Lung (tissue), 12 donors: Measurements from ENCODE around the gene CATSPERD. TPM values are rescaled to one million over a fixed set of nuclear protein-coding genes. Genes with fewer than 3 reads are reported as not detected.

ENCODE experiments used
- ATAC-seq: fragments of 200-7000 bp; cut with Tn5 transposase; one replicate; pipeline ENCODE4 v1.9.1; 2020; ENCODE audit warnings: moderate number of reproducible peaks; ENCODE audit not compliant: insufficient read depth, low FRiP score
- DNase-seq, 3 donors: peaks; one replicate each; pipeline ENCODE4 v3.0.0-alpha.2; 2013 to 2017
- H3K27ac ChIP-seq, 2 donors: one replicate each; pipeline ENCODE4 v1.5.1; 2013; ENCODE audit warnings: mild to moderate bottlenecking in 2 of 2, moderate library complexity in 2 of 2, control low read depth in 1 of 2, inconsistent platforms in 1 of 2, low read depth in 1 of 2, low read length in 1 of 2
- H3K27me3 ChIP-seq, 3 donors: one replicate each; pipeline ENCODE4 v1.5.1; 2013; ENCODE audit warnings: low read length in 2 of 3; ENCODE audit not compliant: control insufficient read depth in 3 of 3, insufficient read depth in 3 of 3
- H3K36me3 ChIP-seq, 4 donors: one replicate each; pipeline ENCODE4 v1.5.1; 2013; ENCODE audit warnings: low read length in 4 of 4, mild to moderate bottlenecking in 1 of 4, moderate library complexity in 1 of 4; ENCODE audit not compliant: control insufficient read depth in 4 of 4, insufficient read depth in 4 of 4
- H3K4me1 ChIP-seq, 5 donors: one replicate each; pipeline ENCODE4 v1.5.1; 2013; ENCODE audit warnings: low read length in 5 of 5, mild to moderate bottlenecking in 2 of 5, moderate library complexity in 1 of 5; ENCODE audit not compliant: control insufficient read depth in 5 of 5, insufficient read depth in 5 of 5
- H3K4me3 ChIP-seq: one replicate; pipeline ENCODE4 v1.5.1; 2013; ENCODE audit warnings: mild to moderate bottlenecking, control low read depth, moderate library complexity
- H3K9ac ChIP-seq, 2 donors: one replicate each; pipeline ENCODE4 v1.5.1; 2013; ENCODE audit warnings: low read length in 2 of 2, control low read depth in 1 of 2; ENCODE audit not compliant: insufficient read depth in 1 of 2
- H3K9me3 ChIP-seq, 4 donors: one replicate each; pipeline ENCODE4 v1.5.1; 2013; ENCODE audit warnings: low read length in 3 of 4, mild to moderate bottlenecking in 1 of 4, moderate library complexity in 1 of 4; ENCODE audit not compliant: control insufficient read depth in 4 of 4, insufficient read depth in 3 of 4
- CTCF ChIP-seq: IDR thresholded peaks from 2 replicates; pipeline ENCODE4 v1.5.1; 2012; ENCODE audit warnings: mild to moderate bottlenecking; ENCODE audit errors: control extremely low read depth, extremely low read depth
- WGBS, 2 donors: extraction: QIAGEN DNeasy Blood & Tissue Kit; methylation state at CpG; one replicate each; pipeline ENCODE4 v1.1.7; 2013; 5-methylcytosine and 5-hydroxymethylcytosine counted together
- polyA plus RNA-seq, 2 donors: library from polyadenylated mRNA; stranded (reverse); fragments of 200-250 nt; gene quantifications; one replicate each; pipeline ENCODE4 v1.2.1, GENCODE V29; 2013
- total RNA-seq, 2 donors: library from RNA; depleted of rRNA in 1 of 2; stranded (reverse); fragments of >200 nt in 1 of 2; gene quantifications; one replicate each; pipeline ENCODE4 v1.2.1, GENCODE V29; 2014 to 2021
- donor health status: control.
- donor health status: control.
- donor health status: Bipolar disorder and iron deficiency.
- donor health status: healthy.
- donor health status: DM: yes; HTN: yes; CAD: no.

Gene CATSPERD
- total and polyA plus RNA-seq, 4 donors: 8.2 to 11.3 (median 9.2) TPM

DNA sequence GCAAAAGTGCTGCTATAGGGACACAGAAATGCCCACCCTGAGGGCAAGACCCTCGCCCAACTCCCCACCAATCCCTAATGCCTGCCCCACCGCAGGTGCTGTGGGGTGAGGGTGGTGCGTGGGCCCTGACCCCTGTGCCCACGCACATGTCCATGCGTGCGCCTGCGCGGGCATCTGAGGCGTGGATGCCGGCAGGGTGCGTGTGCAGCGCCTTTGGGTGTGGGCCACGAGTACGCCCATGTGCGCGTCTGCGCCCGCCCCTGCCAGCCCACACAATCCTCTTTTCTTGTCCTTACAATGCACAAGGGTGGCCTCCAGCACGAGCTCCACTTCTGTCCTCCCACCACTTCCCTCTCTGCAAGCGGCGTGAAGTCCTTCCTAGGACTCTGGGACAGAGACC, 104.7 kb downstream of the CATSPERD start:
- no peak for TF ChIP-seq CTCF
- no peak overlapping the region for H3K27ac ChIP-seq
- no peak overlapping the region for H3K4me3 ChIP-seq
- H3K36me3 ChIP-seq: no peaks in the 10 kb centered on the region
- H3K27me3 ChIP-seq: peaks cover 0 to 4% (median 0%) of the 10 kb centered on the region in 3 donors
- no peak for DNase-seq
- 89 to 94% methylated on average over 21 of the region's 21 CpGs for WGBS, 2 donors
- H3K9ac ChIP-seq: no peak overlapping the region
- H3K9me3 ChIP-seq: peaks cover 0 to 2% (median 0%) of the 10 kb centered on the region in 4 donors
- no peak for ATAC-seq
- H3K4me1 ChIP-seq: peaks cover 0 to 21% (median 0%) of the 10 kb centered on the region in 5 donors

GRCh38 chr19:5826531-5827341, 106.3 kb downstream of the CATSPERD start:
- Histone ChIP-seq H3K27me3 (peaks cover 0 to 4% (median 0%) of the 10 kb centered on the region in 3 donors), H3K36me3 (no peaks in the 10 kb centered on the region), H3K27ac (peak overlapping the region; percentile 39 to 89)

GRCh38 chr19:5827342-5827890, 107.0 kb downstream of the CATSPERD start:
- DNase-seq: no peak
- Histone ChIP-seq H3K4me1 (peaks cover 0 to 17% (median 0%) of the 10 kb centered on the region in 5 donors), H3K9me3 (peaks cover 0 to 2% (median 0%) of the 10 kb centered on the region in 4 donors), H3K4me3 (peak overlapping the region; percentile 25), H3K36me3 (no peaks in the 10 kb centered on the region), H3K27ac (peak overlapping the region in 1 of 2 donors; percentile 89), H3K9ac (no peak overlapping the region), H3K27me3 (peaks cover 0 to 4% (median 0%) of the 10 kb centered on the region in 3 donors)
- no peak for TF ChIP-seq CTCF
- 16 to 25% methylated on average over 26 to 37 of the region's 37 CpGs for WGBS, 2 donors
- ATAC-seq: no peak

More at GRCh38 chr19:5826531-5827341, 106.3 kb downstream of the CATSPERD start:
- 15 to 19% methylated on average over 24 of the region's 24 CpGs for WGBS, 2 donors
- Histone ChIP-seq H3K9ac (no peak overlapping the region), H3K4me1 (peaks cover 0 to 21% (median 0%) of the 10 kb centered on the region in 5 donors), H3K4me3 (no peak overlapping the region), H3K9me3 (peaks cover 0 to 2% (median 0%) of the 10 kb centered on the region in 4 donors)
- no peak for TF ChIP-seq CTCF
- DNase-seq: peak; percentile 45 to 61 (median 53)
- no peak for ATAC-seq
